CD14-positive monocyte (primary cell): ENCODE measurements around the gene IL15. TPM values are rescaled to one million over a fixed set of nuclear protein-coding genes. Genes with fewer than 3 reads are reported as not detected.

Experiments
- DNase-seq, 3 donors: peaks; one replicate each; pipeline ENCODE4 v3.0.0-alpha.2; 2011 to 2022
- H2AFZ ChIP-seq: 2 replicates; pipeline ENCODE4 v1.6.0; 2012; ENCODE audit warnings: mild to moderate bottlenecking, low read depth, low read length, inconsistent platforms; ENCODE audit not compliant: insufficient read depth, poor library complexity, severe bottlenecking
- H3K27ac ChIP-seq, 2 donors: 1 replicate in 1 of 2; 2 replicates in 1 of 2; pipeline ENCODE4 v1.5.1; 2012 to 2013; ENCODE audit warnings: low read length in 2 of 2, control low read depth in 1 of 2, inconsistent platforms in 1 of 2, low read depth in 1 of 2, mild to moderate bottlenecking in 1 of 2
- H3K27me3 ChIP-seq, 2 donors: one replicate each; pipeline versions ENCODE4 v1.6.0 to v1.6.1; 2011 to 2013; ENCODE audit warnings: low read length in 2 of 2; ENCODE audit not compliant: control insufficient read depth in 2 of 2, insufficient read depth in 2 of 2
- H3K36me3 ChIP-seq, 2 donors: replicated peaks in 1 of 2; 1 replicate in 1 of 2; 2 replicates in 1 of 2; pipeline versions ENCODE4 v1.5.1 to v1.6.1; 2012 to 2013; ENCODE audit warnings: low read length in 2 of 2, control low read depth in 1 of 2, inconsistent platforms in 1 of 2, mild to moderate bottlenecking in 1 of 2; ENCODE audit not compliant: insufficient read depth in 2 of 2, control insufficient read depth in 1 of 2
- H3K4me1 ChIP-seq, 2 donors: 1 replicate in 1 of 2; 2 replicates in 1 of 2; pipeline versions ENCODE4 v1.5.1 to v1.6.1; 2012 to 2013; ENCODE audit warnings: low read length in 2 of 2, control low read depth in 1 of 2, inconsistent platforms in 1 of 2, mild to moderate bottlenecking in 1 of 2, moderate library complexity in 1 of 2; ENCODE audit not compliant: insufficient read depth in 2 of 2, control insufficient read depth in 1 of 2
- H3K4me2 ChIP-seq: replicated peaks from 2 replicates; pipeline ENCODE3; 2012; ENCODE audit warnings: low read length, moderate library complexity, mild to moderate bottlenecking; ENCODE audit not compliant: poor library complexity, severe bottlenecking; ENCODE audit errors: extremely low read depth
- H3K4me3 ChIP-seq, 3 experiments: fragments of 200-600 bp in 1 of 3; sonication (generic) in 1 of 3; replicated peaks in 1 of 3; 1 replicate in 2 of 3; 2 replicates in 1 of 3; pipeline ENCODE4 v1.5.1; 2011 to 2013; ENCODE audit warnings: low read length in 3 of 3, mild to moderate bottlenecking in 3 of 3, control low read depth in 2 of 3, low read depth in 2 of 3, inconsistent platforms in 1 of 3, moderate library complexity in 1 of 3
- H3K79me2 ChIP-seq: 2 replicates; pipeline ENCODE4 v1.6.0; 2012; ENCODE audit warnings: mild to moderate bottlenecking, control low read depth, inconsistent platforms, low read length, moderate library complexity; ENCODE audit not compliant: insufficient read depth
- H3K9ac ChIP-seq: 2 replicates; pipeline ENCODE4 v1.6.0; 2017; ENCODE audit warnings: low read length, mild to moderate bottlenecking; ENCODE audit not compliant: insufficient read depth, poor library complexity, severe bottlenecking
- H3K9me3 ChIP-seq, 2 donors: replicated peaks in 1 of 2; 1 replicate in 1 of 2; 2 replicates in 1 of 2; pipeline versions ENCODE4 v1.5.1 to v1.6.1; 2012 to 2013; ENCODE audit warnings: low read length in 2 of 2, control low read depth in 1 of 2; ENCODE audit not compliant: control insufficient read depth in 1 of 2, insufficient read depth in 1 of 2
- H4K20me1 ChIP-seq: 2 replicates; pipeline ENCODE4 v1.6.0; 2012; ENCODE audit warnings: mild to moderate bottlenecking, low read length, control low read depth, moderate library complexity; ENCODE audit not compliant: insufficient read depth
- H3K27ac Mint-ChIP-seq, 7 donors: one replicate each; pipeline ENCODE4 v1.8.0; 2020; ENCODE audit warnings: mild to moderate bottlenecking in 7 of 7, mixed read lengths in 7 of 7, moderate library complexity in 6 of 7, inconsistent platforms in 2 of 7
- H3K27me3 Mint-ChIP-seq, 3 donors: one replicate each; pipeline ENCODE4 v1.8.0; 2021 to 2022; ENCODE audit warnings: low read depth in 3 of 3, mild to moderate bottlenecking in 3 of 3, mixed read lengths in 3 of 3, moderate library complexity in 3 of 3, inconsistent platforms in 1 of 3
- H3K36me3 Mint-ChIP-seq, 2 donors: one replicate each; pipeline ENCODE4 v1.8.0; 2020; ENCODE audit warnings: mixed read lengths in 2 of 2, inconsistent platforms in 1 of 2, mild to moderate bottlenecking in 1 of 2
- H3K4me1 Mint-ChIP-seq: one replicate; pipeline ENCODE4 v1.8.0; 2020; ENCODE audit warnings: mild to moderate bottlenecking, mixed read lengths
- H3K4me3 Mint-ChIP-seq, 2 donors: one replicate each; pipeline ENCODE4 v1.8.0; 2020; ENCODE audit warnings: mild to moderate bottlenecking in 2 of 2, mixed read lengths in 2 of 2, moderate library complexity in 1 of 2
- H3K9me3 Mint-ChIP-seq, 7 donors: one replicate each; pipeline ENCODE4 v1.8.0; 2020 to 2022; ENCODE audit warnings: mixed read lengths in 7 of 7, mild to moderate bottlenecking in 6 of 7, moderate library complexity in 6 of 7, inconsistent platforms in 2 of 7
- CTCF ChIP-seq: fragments of 200-600 bp; IDR thresholded peaks from one replicate; pipeline ENCODE4 v1.8.0; 2022; ENCODE audit warnings: antibody characterized with exemption, mild to moderate bottlenecking
- WGBS: methylation state at CpG from one replicate; pipeline ENCODE4 v1.1.5; 2013; ENCODE audit warnings: missing lambda C conversion rate; ENCODE audit not compliant: insufficient coverage; 5-methylcytosine and 5-hydroxymethylcytosine counted together
- intact Hi-C, 2 donors: fragments of 100-400 bp; cut with micrococcal nuclease; formaldehyde crosslinking; loops; one replicate each; pipeline versions ENCODE4 v1.15.0 to v1.15.1; 2023
- polyA plus RNA-seq, 3 donors: library from polyadenylated mRNA; depleted of rRNA in 1 of 3; unstranded in 2 of 3; stranded (reverse) in 1 of 3; fragments of 300-500 nt in 2 of 3; fragments of >200 nt in 1 of 3; fragmentation: Illumina TruSeq in 2 of 3; gene quantifications; 1 replicate in 2 of 3; 2 replicates in 1 of 3; pipeline ENCODE4 v1.2.3, GENCODE V29; 2012 to 2021

IL15 gene
- polyA plus RNA-seq, 3 donors, result 22.1 to 34.3 (median 25.7) TPM

DNA sequence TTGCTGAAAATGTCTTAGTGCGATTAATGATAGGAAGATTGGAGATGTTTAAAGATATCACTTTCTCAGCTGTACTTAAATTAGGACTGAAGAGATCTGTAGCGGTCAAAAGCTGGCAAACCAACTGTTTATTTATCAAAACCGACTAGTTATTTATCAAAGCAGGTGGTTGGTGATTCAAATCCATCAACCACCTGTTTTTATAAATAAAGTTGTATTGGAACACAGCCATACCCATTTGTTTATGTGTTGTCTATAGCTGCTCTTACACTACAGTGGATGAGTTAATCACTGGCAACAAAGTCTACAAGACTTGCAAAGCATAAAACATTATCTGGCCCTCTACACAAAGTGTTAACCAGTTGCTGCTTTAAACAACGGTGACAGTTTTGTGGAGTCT lies 76.8 kb downstream of the IL15 start:
- H3K27me3 Mint-ChIP-seq, result peaks cover 0 to 3% (median 2%) of the 10 kb centered on the region in 3 donors
- H3K4me1 ChIP-seq, result peaks cover 0 to 5% of the 10 kb centered on the region in 2 donors
- H3K79me2 ChIP-seq, result no peaks in the 10 kb centered on the region
- intact Hi-C loops, result loop anchor here (10.0 kb wide), 1 partner anchor 408 kb away; no protein-coding TSS in a partner anchor
- WGBS, result 100% methylated on average over 1 of the region's 4 CpGs
- no peak overlapping the region for H3K9ac ChIP-seq
- peaks cover 3 to 16% (median 8%) of the 10 kb centered on the region in 7 donors for H3K9me3 Mint-ChIP-seq
- no peak overlapping the region for H3K4me3 Mint-ChIP-seq
- DNase-seq, result no peak
- no peak overlapping the region for H3K4me3 ChIP-seq
- peaks cover 13% of the 10 kb centered on the region for H4K20me1 ChIP-seq
- H2AFZ ChIP-seq, result no peak overlapping the region
- no peak overlapping the region for H3K27ac Mint-ChIP-seq
- peaks cover 9 to 23% of the 10 kb centered on the region in 2 donors for H3K36me3 Mint-ChIP-seq
- no peaks in the 10 kb centered on the region for H3K27me3 ChIP-seq
- H3K9me3 ChIP-seq, result peaks cover 0 to 6% of the 10 kb centered on the region in 2 donors
- H3K4me2 ChIP-seq, result no peak overlapping the region
- H3K4me1 Mint-ChIP-seq, result peaks cover 14% of the 10 kb centered on the region
- H3K27ac ChIP-seq, result no peak overlapping the region
- peaks cover 0 to 12% of the 10 kb centered on the region in 2 donors for H3K36me3 ChIP-seq
- TF ChIP-seq CTCF, result no peak

- no peak overlapping the region for H2AFZ ChIP-seq
- Mint-ChIP-seq H3K4me3 (no peak overlapping the region), H3K4me1 (peaks cover 9% of the 10 kb centered on the region), H3K36me3 (peaks cover 9 to 23% of the 10 kb centered on the region in 2 donors), H3K27ac (no peak overlapping the region), H3K9me3 (peaks cover 3 to 16% (median 8%) of the 10 kb centered on the region in 7 donors), H3K27me3 (peaks cover 0 to 3% (median 2%) of the 10 kb centered on the region in 3 donors)
- H3K9me3 ChIP-seq, result peaks cover 0 to 6% of the 10 kb centered on the region in 2 donors
- intact Hi-C loops, result loop anchor here (10.0 kb wide), 1 partner anchor 409 kb away; no protein-coding TSS in a partner anchor
- H3K27ac ChIP-seq, result no peak overlapping the region
- no peak for TF ChIP-seq CTCF
- H4K20me1 ChIP-seq, result peaks cover 13% of the 10 kb centered on the region
- WGBS, result 65% methylated on average over 2 of the region's 3 CpGs
- H3K27me3 ChIP-seq, result no peaks in the 10 kb centered on the region
- H3K4me2 ChIP-seq, result no peak overlapping the region
- DNase-seq, result no peak
- H3K4me3 ChIP-seq, result no peak overlapping the region
- no peaks in the 10 kb centered on the region for H3K79me2 ChIP-seq
- H3K9ac ChIP-seq, result no peak overlapping the region
- H3K36me3 ChIP-seq, result peaks cover 0 to 12% of the 10 kb centered on the region in 2 donors
- no peaks in the 10 kb centered on the region for H3K4me1 ChIP-seq
Observed at GRCh38 chr4:141713771-141714445, 77.5 kb downstream of the IL15 start.
